ENCODE measurements around the gene SERPINE1. TPM values are rescaled to one million over a fixed set of nuclear protein-coding genes. Genes with fewer than 3 reads are reported as not detected.
A peak's percentile ranks its signal among the peaks of the same experiment; 100 is the strongest.

SERPINE1 gene
- total RNA-seq, 1 experiment from 2014 or later = 370 TPM

DNA sequence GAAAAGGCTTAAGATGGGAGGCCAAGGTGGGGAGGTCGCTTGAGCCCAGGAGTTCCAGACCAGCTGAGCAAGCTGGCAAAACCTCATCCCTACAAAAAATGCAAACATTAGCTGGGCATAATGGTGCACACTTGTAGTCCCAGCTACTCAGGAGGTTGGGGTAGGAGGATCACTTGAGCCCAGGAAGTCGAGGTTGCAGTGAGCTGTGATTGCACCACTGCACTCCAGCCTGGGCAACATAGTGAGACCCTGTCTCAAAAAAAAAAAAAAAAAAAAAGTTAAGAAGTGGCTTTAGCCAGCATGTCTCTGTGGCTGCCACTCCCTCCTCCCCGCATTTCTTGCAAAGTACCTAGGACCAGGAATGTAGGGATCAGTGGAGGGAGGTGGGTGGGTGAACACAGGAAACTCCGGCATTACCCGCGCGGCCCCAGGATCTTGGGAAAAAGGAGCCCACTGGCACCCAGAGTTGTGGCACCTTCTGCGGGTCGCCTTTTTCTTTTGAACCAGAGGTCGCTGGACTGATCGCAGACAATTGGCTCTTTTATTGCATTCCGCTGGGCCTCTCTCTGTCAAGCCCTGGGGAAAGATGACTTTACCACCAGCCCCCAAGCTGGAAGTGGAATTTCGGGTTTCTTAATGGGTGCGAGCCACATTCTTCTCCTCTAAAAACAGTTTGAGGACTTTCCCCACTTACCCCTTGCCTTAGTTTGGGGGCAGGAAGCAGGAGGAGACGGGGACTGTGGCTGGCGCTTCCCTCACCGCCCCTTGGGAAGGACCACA is 35.0 kb downstream of the SERPINE1 start:
- CTCF ChIA-PET = interaction anchor here (0.9 kb wide), 1 partner anchor 18 kb away, joined by 14 read pairs; no protein-coding TSS in a partner anchor
- H3K4me1 ChIP-seq (ENCODE audit: control insufficient read depth, insufficient read depth, low read length) = peaks cover 40% of the 10 kb centered on the region
- no peaks in the 10 kb centered on the region for H3K27me3 ChIP-seq (ENCODE audit: control insufficient read depth, insufficient read depth, low read length)
- POLR2A ChIA-PET = interaction anchor here (0.6 to 1.7 kb wide), 3 partner anchors 11 to 22 kb away, joined by 4 to 7 read pairs (median 6); no protein-coding TSS in a partner anchor
- ATAC-seq (no peak), DNase-seq (ENCODE audit: low read depth, low spot score) (no peak)
- peak overlapping the region; percentile 81 for H3K27ac ChIP-seq (ENCODE audit: low read length)
- TF ChIP-seq POLR2AphosphoS5 (IDR thresholded peaks at IDR 0.05; ENCODE audit: low read depth, low read length) (no peak), TCF7L2 (IDR thresholded peaks at IDR 0.05; ENCODE audit: low read depth, low read length) (no peak), SIN3A (IDR thresholded peaks at IDR 0.05; ENCODE audit: borderline replicate concordance, insufficient read depth, low read depth, low read length) (no peak)
- TF ChIP-seq, protein P1, sequence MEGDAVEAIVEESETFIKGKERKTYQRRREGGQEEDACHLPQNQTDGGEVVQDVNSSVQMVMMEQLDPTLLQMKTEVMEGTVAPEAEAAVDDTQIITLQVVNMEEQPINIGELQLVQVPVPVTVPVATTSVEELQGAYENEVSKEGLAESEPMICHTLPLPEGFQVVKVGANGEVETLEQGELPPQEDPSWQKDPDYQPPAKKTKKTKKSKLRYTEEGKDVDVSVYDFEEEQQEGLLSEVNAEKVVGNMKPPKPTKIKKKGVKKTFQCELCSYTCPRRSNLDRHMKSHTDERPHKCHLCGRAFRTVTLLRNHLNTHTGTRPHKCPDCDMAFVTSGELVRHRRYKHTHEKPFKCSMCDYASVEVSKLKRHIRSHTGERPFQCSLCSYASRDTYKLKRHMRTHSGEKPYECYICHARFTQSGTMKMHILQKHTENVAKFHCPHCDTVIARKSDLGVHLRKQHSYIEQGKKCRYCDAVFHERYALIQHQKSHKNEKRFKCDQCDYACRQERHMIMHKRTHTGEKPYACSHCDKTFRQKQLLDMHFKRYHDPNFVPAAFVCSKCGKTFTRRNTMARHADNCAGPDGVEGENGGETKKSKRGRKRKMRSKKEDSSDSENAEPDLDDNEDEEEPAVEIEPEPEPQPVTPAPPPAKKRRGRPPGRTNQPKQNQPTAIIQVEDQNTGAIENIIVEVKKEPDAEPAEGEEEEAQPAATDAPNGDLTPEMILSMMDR (IDR thresholded peaks at IDR 0.05) = no peak
- TF ChIP-seq, protein P2, sequence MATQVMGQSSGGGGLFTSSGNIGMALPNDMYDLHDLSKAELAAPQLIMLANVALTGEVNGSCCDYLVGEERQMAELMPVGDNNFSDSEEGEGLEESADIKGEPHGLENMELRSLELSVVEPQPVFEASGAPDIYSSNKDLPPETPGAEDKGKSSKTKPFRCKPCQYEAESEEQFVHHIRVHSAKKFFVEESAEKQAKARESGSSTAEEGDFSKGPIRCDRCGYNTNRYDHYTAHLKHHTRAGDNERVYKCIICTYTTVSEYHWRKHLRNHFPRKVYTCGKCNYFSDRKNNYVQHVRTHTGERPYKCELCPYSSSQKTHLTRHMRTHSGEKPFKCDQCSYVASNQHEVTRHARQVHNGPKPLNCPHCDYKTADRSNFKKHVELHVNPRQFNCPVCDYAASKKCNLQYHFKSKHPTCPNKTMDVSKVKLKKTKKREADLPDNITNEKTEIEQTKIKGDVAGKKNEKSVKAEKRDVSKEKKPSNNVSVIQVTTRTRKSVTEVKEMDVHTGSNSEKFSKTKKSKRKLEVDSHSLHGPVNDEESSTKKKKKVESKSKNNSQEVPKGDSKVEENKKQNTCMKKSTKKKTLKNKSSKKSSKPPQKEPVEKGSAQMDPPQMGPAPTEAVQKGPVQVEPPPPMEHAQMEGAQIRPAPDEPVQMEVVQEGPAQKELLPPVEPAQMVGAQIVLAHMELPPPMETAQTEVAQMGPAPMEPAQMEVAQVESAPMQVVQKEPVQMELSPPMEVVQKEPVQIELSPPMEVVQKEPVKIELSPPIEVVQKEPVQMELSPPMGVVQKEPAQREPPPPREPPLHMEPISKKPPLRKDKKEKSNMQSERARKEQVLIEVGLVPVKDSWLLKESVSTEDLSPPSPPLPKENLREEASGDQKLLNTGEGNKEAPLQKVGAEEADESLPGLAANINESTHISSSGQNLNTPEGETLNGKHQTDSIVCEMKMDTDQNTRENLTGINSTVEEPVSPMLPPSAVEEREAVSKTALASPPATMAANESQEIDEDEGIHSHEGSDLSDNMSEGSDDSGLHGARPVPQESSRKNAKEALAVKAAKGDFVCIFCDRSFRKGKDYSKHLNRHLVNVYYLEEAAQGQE (IDR thresholded peaks at IDR 0.05; ENCODE audit: insufficient read depth in 1 of 2, low read depth in 2 of 2, low read length in 1 of 2) = no peak
- no TSS peak for BruUV-seq (replicated peaks)
- no peaks in the 10 kb centered on the region for H3K9me3 ChIP-seq (ENCODE audit: control insufficient read depth, insufficient read depth, low read depth, low read length)
- peak overlapping the region in 1 of 2 experiments; percentile 72; a peak in 3 of 4 replicates for H3K4me3 ChIP-seq (ENCODE audit: low read depth in 2 of 2, low read length in 2 of 2)
- in situ Hi-C loops (cut with HindIII; ENCODE audit: low pct_unique_long_range_greater_than_20kb, low sequenced_read_pairs) = no loop called here
- H3K36me3 ChIP-seq (ENCODE audit: control insufficient read depth, insufficient read depth, low read length) = no peaks in the 10 kb centered on the region; the same call in 1 of the 2 replicates
- intact Hi-C loops (cut with micrococcal nuclease; ENCODE audit: unreplicated experiment) = no loop called here

DNA sequence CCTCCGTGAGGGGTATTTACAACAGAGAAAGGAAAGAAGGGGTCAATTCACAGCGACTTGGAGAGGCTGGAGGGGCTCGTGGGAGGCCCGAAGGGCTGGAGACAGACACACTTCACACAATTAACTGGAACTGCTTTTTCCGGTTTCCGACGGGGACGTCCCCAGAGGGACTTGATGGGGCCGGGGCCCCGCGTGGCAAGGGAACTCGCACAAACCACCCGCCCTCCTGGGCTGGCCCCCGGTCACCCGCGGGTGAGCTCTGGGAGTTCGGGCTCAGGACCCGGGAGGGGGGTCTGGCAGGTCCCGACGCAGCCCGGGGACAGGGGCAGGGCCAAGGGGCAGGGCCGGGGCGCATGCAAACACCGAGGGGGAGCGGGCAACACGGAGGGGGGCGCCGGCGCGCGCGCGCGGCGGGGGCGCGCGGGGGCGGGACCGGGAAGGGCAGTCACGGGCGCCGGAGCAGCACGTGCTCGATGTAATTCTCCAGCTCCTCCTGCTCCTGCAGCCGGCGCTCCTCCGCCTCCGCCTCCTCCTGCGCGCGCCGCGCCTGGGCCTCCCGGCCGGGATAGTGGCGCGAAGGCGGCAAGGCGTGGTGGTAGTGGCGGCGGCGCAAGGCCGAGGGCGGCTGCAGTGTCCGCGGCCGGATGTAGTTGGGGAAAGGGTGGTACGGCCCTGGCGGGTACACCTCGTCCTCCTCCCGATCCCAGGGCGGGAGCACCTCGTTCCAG is 35.8 kb downstream of the SERPINE1 start:
- H3K4me1 ChIP-seq (ENCODE audit: control insufficient read depth, insufficient read depth, low read length) = peaks cover 43% of the 10 kb centered on the region
- CTCF ChIA-PET = no interaction called here
- intact Hi-C loops (cut with micrococcal nuclease; ENCODE audit: unreplicated experiment) = no loop called here

More for the DNA sequence above, 35.8 kb downstream of the SERPINE1 start:
- ATAC-seq = peak; percentile 48
- DNase-seq (ENCODE audit: low read depth, low spot score) = no peak
- peak overlapping the region; percentile 49 to 72 for H3K4me3 ChIP-seq (ENCODE audit: low read depth in 2 of 2, low read length in 2 of 2)
- H3K27me3 ChIP-seq (ENCODE audit: control insufficient read depth, insufficient read depth, low read length) = no peaks in the 10 kb centered on the region
- POLR2A ChIA-PET = interaction anchor here (0.5 to 1.7 kb wide), 4 partner anchors 10 to 55 kb away, joined by 3 to 6 read pairs (median 4); partner anchors contain the start of gene ZNHIT1
- no peaks in the 10 kb centered on the region for H3K9me3 ChIP-seq (ENCODE audit: control insufficient read depth, insufficient read depth, low read depth, low read length)
- in situ Hi-C loops (cut with HindIII; ENCODE audit: low pct_unique_long_range_greater_than_20kb, low sequenced_read_pairs) = no loop called here
- TF ChIP-seq TCF7L2 (IDR thresholded peaks at IDR 0.05; ENCODE audit: low read depth, low read length) (no peak), SIN3A (IDR thresholded peaks at IDR 0.05; ENCODE audit: borderline replicate concordance, insufficient read depth, low read depth, low read length) (no peak), POLR2AphosphoS5 (IDR thresholded peaks at IDR 0.05; ENCODE audit: low read depth, low read length) (peak; percentile 40; the same call in 1 of the 2 replicates)
- TF ChIP-seq, protein P2 (IDR thresholded peaks at IDR 0.05; ENCODE audit: insufficient read depth in 1 of 2, low read depth in 2 of 2, low read length in 1 of 2) = no peak
- TF ChIP-seq, protein P1 (IDR thresholded peaks at IDR 0.05) = no peak
- peak overlapping the region; percentile 81 for H3K27ac ChIP-seq (ENCODE audit: low read length)
- no TSS peak for BruUV-seq (replicated peaks)
- H3K36me3 ChIP-seq (ENCODE audit: control insufficient read depth, insufficient read depth, low read length) = no peaks in the 10 kb centered on the region; the same call in 1 of the 2 replicates
